Panc1 (cell line): Measurements from ENCODE around the gene PPP1R9B. TPM values are rescaled to one million over a fixed set of nuclear protein-coding genes. Genes with fewer than 3 reads are reported as not detected.

Experiments used
- ATAC-seq: fragments of 200-7000 bp; cut with Tn5 transposase; 2 replicates; pipeline ENCODE4 v1.9.1; 2020; ENCODE audit warnings: mild to moderate bottlenecking, moderate library complexity
- BruUV-seq: library from RNA; stranded (reverse); fragments of 400-500 nt; replicated peaks from 2 replicates; lab custom pipeline; 2021; lab: Mats Ljungman, UMichigan
- CTCF ChIA-PET: fragments of 300-600 bp; sonication (Branson Sonifier 250); formaldehyde crosslinking; loops from one replicate; lab custom pipeline; 2022; ENCODE audit warnings: antibody characterized with exemption; lab: Charles Lee
- POLR2A ChIA-PET: fragments of 300-600 bp; sonication (Branson Sonifier 250); formaldehyde crosslinking; loops from one replicate; lab custom pipeline; 2022; ENCODE audit warnings: antibody characterized with exemption; lab: Charles Lee
- DNase-seq: peaks from one replicate; pipeline ENCODE4 v3.0.0-alpha.2; 2010; ENCODE audit warnings: low read depth, low spot score
- H3K27ac ChIP-seq: 2 replicates; pipeline ENCODE4 v1.5.1; 2011; ENCODE audit warnings: mild to moderate bottlenecking, low read length, inconsistent platforms
- H3K27me3 ChIP-seq: fragments of 200-500 bp; sonication (Bioruptor generic); 2 replicates; pipeline ENCODE4 v1.6.0; 2014; ENCODE audit warnings: low read length, inconsistent platforms; ENCODE audit not compliant: control insufficient read depth, insufficient read depth
- H3K36me3 ChIP-seq: fragments of 200-500 bp; sonication (Bioruptor generic); 2 replicates; pipeline ENCODE4 v1.5.1; 2014; ENCODE audit warnings: inconsistent platforms, mild to moderate bottlenecking, low read length, moderate library complexity; ENCODE audit not compliant: control insufficient read depth, insufficient read depth
- H3K4me1 ChIP-seq: 2 replicates; pipeline ENCODE4 v1.5.1; 2011; ENCODE audit warnings: inconsistent platforms, mild to moderate bottlenecking, low read length, moderate library complexity; ENCODE audit not compliant: control insufficient read depth, insufficient read depth
- H3K4me3 ChIP-seq, 2 experiments: 2 replicates each; pipeline ENCODE4 v1.5.1; 2011 to 2012; ENCODE audit warnings: low read depth in 2 of 2, low read length in 2 of 2, mild to moderate bottlenecking in 2 of 2, inconsistent platforms in 1 of 2, moderate library complexity in 1 of 2
- H3K9me3 ChIP-seq: fragments of 200-500 bp; sonication (Bioruptor generic); 2 replicates; pipeline ENCODE4 v1.5.1; 2014; ENCODE audit warnings: low read depth, mild to moderate bottlenecking, inconsistent platforms, low read length, moderate library complexity; ENCODE audit not compliant: control insufficient read depth, insufficient read depth
- CTCF ChIP-seq: fragments of 450-650 bp; IDR thresholded peaks from 2 replicates; pipeline ENCODE4 v1.5.1; 2017; ENCODE audit warnings: mild to moderate bottlenecking
- POLR2AphosphoS5 ChIP-seq: IDR thresholded peaks from 2 replicates; pipeline ENCODE4 v1.6.1; 2012; ENCODE audit warnings: mild to moderate bottlenecking, low read depth, low read length, moderate library complexity
- REST ChIP-seq, 2 experiments: IDR thresholded peaks; 2 replicates each; pipeline ENCODE4 v1.6.1; 2011 to 2012; ENCODE audit warnings: low read depth in 2 of 2, control low read depth in 1 of 2, low read length in 1 of 2, mild to moderate bottlenecking in 1 of 2, moderate library complexity in 1 of 2; ENCODE audit not compliant: insufficient read depth in 1 of 2
- SIN3A ChIP-seq: IDR thresholded peaks from 2 replicates; pipeline ENCODE4 v1.6.1; 2012; ENCODE audit warnings: low read depth, mild to moderate bottlenecking, low read length, moderate library complexity, borderline replicate concordance; ENCODE audit not compliant: insufficient read depth
- TCF7L2 ChIP-seq: IDR thresholded peaks from 2 replicates; pipeline ENCODE4 v1.6.1; 2011; ENCODE audit warnings: mild to moderate bottlenecking, low read depth, low read length, inconsistent platforms
- in situ Hi-C: cut with HindIII; loops from 2 replicates; pipeline ENCODE4 v1.10.0; 2016; ENCODE audit warnings: low sequenced_read_pairs, low pct_unique_long_range_greater_than_20kb
- intact Hi-C: fragments of 100-400 bp; cut with micrococcal nuclease; formaldehyde crosslinking; loops from one replicate; pipeline ENCODE4 v1.10.0; 2022; ENCODE audit not compliant: unreplicated experiment
- total RNA-seq: library from RNA; stranded (reverse); gene quantifications from one replicate; pipeline ENCODE4 v1.2.1, GENCODE V29; 2021; ENCODE audit not compliant: unreplicated experiment

PPP1R9B gene
- total RNA-seq, 1 experiment from 2014 or later = 114 TPM

GRCh38 chr17:50134206-50135110 is 16.0 kb downstream of the PPP1R9B start:
- Histone ChIP-seq H3K9me3 (no peaks in the 10 kb centered on the region), H3K27me3 (no peaks in the 10 kb centered on the region), H3K27ac (no peak overlapping the region), H3K4me1 (peaks cover 22% of the 10 kb centered on the region), H3K4me3 (no peak overlapping the region), H3K36me3 (peaks cover 13% of the 10 kb centered on the region)
- TF ChIP-seq REST (IDR thresholded peaks at IDR 0.05; ENCODE audit: insufficient read depth in 1 of 2, low read depth in 2 of 2, low read length in 1 of 2) = no peak
- TF ChIP-seq SIN3A = no peak
- TF ChIP-seq CTCF = no peak
- no peak for TF ChIP-seq TCF7L2
- TF ChIP-seq POLR2AphosphoS5 = no peak
- ATAC-seq (no peak), DNase-seq (no peak)
- in situ Hi-C loops (no loop called here), intact Hi-C loops (no loop called here)
- ChIA-PET CTCF (no interaction called here), POLR2A (no interaction called here)
- BruUV-seq = TSS peak; percentile 82

GRCh38 chr17:50133769-50134099 is 16.7 kb downstream of the PPP1R9B start:
- no peak for ATAC-seq
- intact Hi-C loops = no loop called here
- ChIA-PET CTCF (no interaction called here), POLR2A (no interaction called here)
- H3K9me3 ChIP-seq = no peaks in the 10 kb centered on the region
- BruUV-seq = no TSS peak
- peaks cover 24% of the 10 kb centered on the region for H3K4me1 ChIP-seq
- DNase-seq = no peak
- H3K36me3 ChIP-seq = peaks cover 5% of the 10 kb centered on the region
- in situ Hi-C loops = no loop called here
- H3K27ac ChIP-seq = no peak overlapping the region; the same call in 1 of the 2 replicates
- TF ChIP-seq SIN3A = 0 out of 2 replicates have a peak, but pooled peaks have one; percentile 45
- TF ChIP-seq POLR2AphosphoS5 = no peak
- no peak for TF ChIP-seq CTCF
- no peak for TF ChIP-seq TCF7L2
- no peak for TF ChIP-seq REST (IDR thresholded peaks at IDR 0.05; ENCODE audit: insufficient read depth in 1 of 2, low read depth in 2 of 2, low read length in 1 of 2)
- H3K27me3 ChIP-seq = no peaks in the 10 kb centered on the region
- no peak overlapping the region for H3K4me3 ChIP-seq
